ENCODE data around the gene TBR1. TPM values are rescaled to one million over a fixed set of nuclear protein-coding genes. Genes with fewer than 3 reads are reported as not detected.

TBR1 gene
- total RNA-seq = not detected

DNA sequence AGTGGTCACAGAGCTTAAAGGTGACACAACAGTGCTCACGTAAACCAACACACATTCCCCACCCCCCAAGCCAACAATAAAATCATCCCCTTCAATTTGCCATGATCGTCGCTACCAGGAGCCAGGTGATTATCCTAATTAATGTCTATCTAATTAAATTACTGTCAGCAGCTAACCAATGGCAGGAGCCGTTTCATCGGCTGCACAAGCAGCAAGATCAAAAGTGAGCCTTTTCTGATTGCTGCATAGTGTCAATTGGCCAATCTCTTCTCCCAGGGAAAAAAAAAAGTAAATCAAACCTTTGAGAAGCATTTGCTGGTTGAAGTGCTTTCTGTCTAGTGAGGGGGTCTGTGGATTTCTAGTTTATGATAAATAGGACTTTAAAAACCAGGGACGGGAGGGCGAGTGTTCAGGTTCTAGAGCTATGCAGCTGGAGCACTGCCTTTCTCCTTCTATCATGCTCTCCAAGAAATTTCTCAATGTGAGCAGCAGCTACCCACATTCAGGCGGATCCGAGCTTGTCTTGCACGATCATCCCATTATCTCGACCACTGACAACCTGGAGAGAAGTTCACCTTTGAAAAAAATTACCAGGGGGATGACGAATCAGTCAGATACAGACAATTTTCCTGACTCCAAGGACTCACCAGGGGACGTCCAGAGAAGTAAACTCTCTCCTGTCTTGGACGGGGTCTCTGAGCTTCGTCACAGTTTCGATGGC, at the start of gene TBR1:
Gene TBR1 (plus strand): TSS at position 311 of the 721 bp plus-strand sequence. CDS start 114 bp downstream, at position 425.
- H3K4me3 ChIP-seq = peak within 1 kb of the TSS; percentile 71
- ATAC-seq (ENCODE audit: insufficient number of reproducible peaks, low FRiP score, low read depth) (no peak), DNase-seq (ENCODE audit: low spot score) (no peak)
- H3K27me3 ChIP-seq (replicated peaks; ENCODE audit: insufficient read depth) = peaks cover 30% of the 10 kb centered on the region
- no peaks in the 10 kb centered on the region for H3K9me3 ChIP-seq
- no peaks in the 10 kb centered on the region for H3K36me3 ChIP-seq
- H3K27ac ChIP-seq = no peak within 1 kb of the TSS
- peaks cover 0 to 44% of the 10 kb centered on the region in 2 donors for H3K4me1 ChIP-seq (ENCODE audit: control insufficient read depth in 1 of 2, low read depth in 2 of 2)
- TF ChIP-seq, protein P1, sequence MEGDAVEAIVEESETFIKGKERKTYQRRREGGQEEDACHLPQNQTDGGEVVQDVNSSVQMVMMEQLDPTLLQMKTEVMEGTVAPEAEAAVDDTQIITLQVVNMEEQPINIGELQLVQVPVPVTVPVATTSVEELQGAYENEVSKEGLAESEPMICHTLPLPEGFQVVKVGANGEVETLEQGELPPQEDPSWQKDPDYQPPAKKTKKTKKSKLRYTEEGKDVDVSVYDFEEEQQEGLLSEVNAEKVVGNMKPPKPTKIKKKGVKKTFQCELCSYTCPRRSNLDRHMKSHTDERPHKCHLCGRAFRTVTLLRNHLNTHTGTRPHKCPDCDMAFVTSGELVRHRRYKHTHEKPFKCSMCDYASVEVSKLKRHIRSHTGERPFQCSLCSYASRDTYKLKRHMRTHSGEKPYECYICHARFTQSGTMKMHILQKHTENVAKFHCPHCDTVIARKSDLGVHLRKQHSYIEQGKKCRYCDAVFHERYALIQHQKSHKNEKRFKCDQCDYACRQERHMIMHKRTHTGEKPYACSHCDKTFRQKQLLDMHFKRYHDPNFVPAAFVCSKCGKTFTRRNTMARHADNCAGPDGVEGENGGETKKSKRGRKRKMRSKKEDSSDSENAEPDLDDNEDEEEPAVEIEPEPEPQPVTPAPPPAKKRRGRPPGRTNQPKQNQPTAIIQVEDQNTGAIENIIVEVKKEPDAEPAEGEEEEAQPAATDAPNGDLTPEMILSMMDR (IDR thresholded peaks at IDR 0.05) = no peak

DNA sequence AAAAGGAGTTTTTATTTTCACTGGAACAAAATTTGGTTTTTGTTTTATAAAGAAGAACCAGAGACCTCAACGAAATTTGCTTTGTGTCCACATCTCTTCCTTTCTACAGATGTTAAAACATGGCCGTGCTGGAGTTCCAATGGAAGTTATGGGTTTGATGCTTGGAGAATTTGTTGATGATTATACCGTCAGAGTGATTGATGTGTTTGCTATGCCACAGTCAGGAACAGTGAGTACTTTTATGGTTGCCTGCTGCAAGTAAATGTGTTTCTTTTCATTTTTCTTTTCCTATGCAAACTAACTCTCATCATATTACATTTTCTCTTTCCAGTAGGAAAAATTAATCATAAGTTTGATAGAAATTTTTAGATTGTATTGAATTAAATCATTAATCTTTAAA, 48.4 kb upstream of the TBR1 start:
- Histone ChIP-seq H3K9me3 (peaks cover 8% of the 10 kb centered on the region), H3K36me3 (peaks cover 3% of the 10 kb centered on the region), H3K4me1 (ENCODE audit: control insufficient read depth in 1 of 2, low read depth in 2 of 2) (no peaks in the 10 kb centered on the region), H3K27me3 (replicated peaks; ENCODE audit: insufficient read depth) (no peaks in the 10 kb centered on the region), H3K27ac (no peak overlapping the region), H3K4me3 (no peak overlapping the region)
- TF ChIP-seq, protein P1 (IDR thresholded peaks at IDR 0.05) = no peak
- DNase-seq (ENCODE audit: low spot score) (no peak), ATAC-seq (ENCODE audit: insufficient number of reproducible peaks, low FRiP score, low read depth) (no peak)

DNA sequence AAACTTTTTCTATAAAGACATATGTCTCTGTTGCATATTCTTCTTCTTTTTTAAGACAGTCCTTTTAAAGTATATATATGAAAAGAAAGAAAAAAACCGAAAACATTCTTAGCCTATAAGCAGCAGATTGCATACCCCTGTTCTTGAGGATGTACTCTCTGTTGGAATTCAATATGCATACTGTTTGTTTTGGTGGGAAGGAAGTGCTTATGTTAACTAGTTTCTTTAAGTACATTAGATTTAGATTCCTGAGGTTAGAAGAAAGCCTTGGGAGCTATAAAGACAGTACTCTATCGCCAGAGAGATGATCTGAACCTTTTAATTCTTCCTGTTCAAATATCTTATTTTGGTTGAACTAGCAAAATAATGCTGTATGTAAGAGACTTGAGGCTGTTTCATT, 46.8 kb upstream of the TBR1 start:
- no peak overlapping the region for H3K27ac ChIP-seq
- no peak for ATAC-seq (ENCODE audit: insufficient number of reproducible peaks, low FRiP score, low read depth)
- no peak overlapping the region for H3K4me3 ChIP-seq
- no peaks in the 10 kb centered on the region for H3K4me1 ChIP-seq (ENCODE audit: control insufficient read depth in 1 of 2, low read depth in 2 of 2)
- no peak for DNase-seq (ENCODE audit: low spot score)
- no peaks in the 10 kb centered on the region for H3K9me3 ChIP-seq
- TF ChIP-seq, protein P1 (IDR thresholded peaks at IDR 0.05) = no peak
- no peaks in the 10 kb centered on the region for H3K27me3 ChIP-seq (replicated peaks; ENCODE audit: insufficient read depth)
- peaks cover 3% of the 10 kb centered on the region for H3K36me3 ChIP-seq

DNA sequence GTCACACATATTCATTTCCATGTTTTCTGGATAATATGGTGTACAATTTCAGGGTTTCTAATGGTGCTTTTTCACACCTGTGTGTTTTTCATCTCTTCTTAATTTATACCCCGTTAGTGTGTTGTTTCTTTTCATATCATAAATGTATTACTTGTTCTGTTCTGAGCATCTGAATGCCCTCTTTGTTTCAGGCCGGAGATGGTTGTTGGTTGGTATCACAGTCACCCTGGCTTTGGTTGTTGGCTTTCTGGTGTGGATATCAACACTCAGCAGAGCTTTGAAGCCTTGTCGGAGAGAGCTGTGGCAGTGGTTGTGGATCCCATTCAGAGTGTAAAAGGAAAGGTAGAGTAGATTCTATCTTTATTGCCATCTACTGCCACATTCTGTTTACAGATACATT, 45.1 kb upstream of the TBR1 start:
- ATAC-seq (ENCODE audit: insufficient number of reproducible peaks, low FRiP score, low read depth) (no peak), DNase-seq (ENCODE audit: low spot score) (no peak)
- Histone ChIP-seq H3K36me3 (peaks cover 3% of the 10 kb centered on the region), H3K4me1 (ENCODE audit: control insufficient read depth in 1 of 2, low read depth in 2 of 2) (no peaks in the 10 kb centered on the region), H3K27me3 (replicated peaks; ENCODE audit: insufficient read depth) (no peaks in the 10 kb centered on the region), H3K27ac (no peak overlapping the region), H3K9me3 (no peaks in the 10 kb centered on the region), H3K4me3 (no peak overlapping the region)
- TF ChIP-seq, protein P1 (IDR thresholded peaks at IDR 0.05) = no peak

DNA sequence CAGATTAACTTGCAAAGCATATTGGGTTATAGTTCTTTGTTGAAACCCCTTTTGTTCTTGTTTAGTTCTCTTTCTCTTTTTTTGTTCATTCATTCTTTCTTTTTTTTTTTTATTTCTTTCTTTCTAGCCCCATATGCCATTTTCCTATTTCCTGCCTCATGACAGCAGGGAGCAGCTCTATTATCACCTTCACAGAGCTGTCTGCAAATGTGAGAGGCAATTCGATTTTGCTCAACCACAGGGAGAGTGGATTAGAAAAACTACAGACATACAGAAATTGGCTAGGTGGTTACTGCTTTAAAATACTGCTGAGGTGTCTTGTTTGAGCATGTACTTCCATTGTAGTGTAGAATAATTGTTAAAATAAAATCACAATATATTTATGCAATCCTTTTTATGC, 44.2 kb upstream of the TBR1 start:
- no peak for DNase-seq (ENCODE audit: low spot score)
- H3K4me1 ChIP-seq (ENCODE audit: control insufficient read depth in 1 of 2, low read depth in 2 of 2) = no peaks in the 10 kb centered on the region

More for the DNA sequence above, 44.2 kb upstream of the TBR1 start:
- Histone ChIP-seq H3K36me3 (peaks cover 3% of the 10 kb centered on the region), H3K9me3 (no peaks in the 10 kb centered on the region), H3K27ac (no peak overlapping the region), H3K4me3 (no peak overlapping the region), H3K27me3 (replicated peaks; ENCODE audit: insufficient read depth) (no peaks in the 10 kb centered on the region)
- no peak for ATAC-seq (ENCODE audit: insufficient number of reproducible peaks, low FRiP score, low read depth)
- TF ChIP-seq, protein P1 (IDR thresholded peaks at IDR 0.05) = no peak
